Thyroid gland (tissue), 4 donors: ENCODE data around the gene NT5DC2. TPM values are rescaled to one million over a fixed set of nuclear protein-coding genes. Genes with fewer than 3 reads are reported as not detected.
A peak's percentile ranks its signal among the peaks of the same experiment; 100 is the strongest.

Experiments used
- DNase-seq, 2 donors: peaks; one replicate each; pipeline ENCODE4 v3.0.0-alpha.2; 2019
- H3K27ac ChIP-seq, 3 donors: fragments of 200-600 bp; sonication (generic); 1 replicate in 2 of 3; 2 replicates in 1 of 3; pipeline ENCODE4 v1.5.1; 2016 to 2019; ENCODE audit warnings: mild to moderate bottlenecking in 1 of 3, moderate library complexity in 1 of 3
- H3K27me3 ChIP-seq: fragments of 200-600 bp; sonication (generic); one replicate; pipeline ENCODE4 v1.5.1; 2019
- H3K36me3 ChIP-seq, 2 donors: fragments of 200-600 bp; sonication (generic); one replicate each; pipeline ENCODE4 v1.5.1; 2016 to 2019
- H3K4me1 ChIP-seq, 2 donors: fragments of 200-600 bp; sonication (generic); one replicate each; pipeline ENCODE4 v1.5.1; 2017 to 2019
- H3K4me3 ChIP-seq, 3 donors: fragments of 200-600 bp; sonication (generic); replicated peaks in 1 of 3; 1 replicate in 2 of 3; 2 replicates in 1 of 3; pipeline ENCODE4 v1.5.1; 2016; ENCODE audit warnings: mild to moderate bottlenecking in 1 of 3
- H3K9me3 ChIP-seq: fragments of 200-600 bp; sonication (generic); one replicate; pipeline ENCODE4 v1.5.1; 2017
- CTCF ChIP-seq, 6 experiments: fragments of 200-600 bp in 3 of 6; fragments of 450-650 bp in 3 of 6; sonication (generic) in 3 of 6; IDR thresholded peaks; one replicate each; pipeline ENCODE4 v1.5.1; 2016 to 2019; ENCODE audit warnings: antibody characterized with exemption in 6 of 6, mild to moderate bottlenecking in 2 of 6, inconsistent platforms in 1 of 6, moderate library complexity in 1 of 6
- POLR2A ChIP-seq, 2 donors: fragments of 450-650 bp; IDR thresholded peaks; one replicate each; pipeline ENCODE4 v1.6.1; 2017; ENCODE audit warnings: antibody characterized with exemption in 2 of 2, mild to moderate bottlenecking in 2 of 2, moderate library complexity in 1 of 2
- WGBS, 2 donors: methylation state at CpG; one replicate each; pipeline ENCODE4 v1.1.5; 2017; 5-methylcytosine and 5-hydroxymethylcytosine counted together
- intact Hi-C: fragments of 100-400 bp; cut with DNase I; formaldehyde crosslinking; loops from one replicate; pipeline ENCODE4 v1.15.1; 2023
- total RNA-seq, 4 donors: library from RNA; depleted of rRNA; stranded (reverse); fragments of >200 nt; gene quantifications; one replicate each; pipeline ENCODE4 v1.2.3, GENCODE V29; 2016

NT5DC2 gene
- total RNA-seq, 4 donors from 2014 or later, result 40.5 to 55.1 (median 45.0) TPM

DNA sequence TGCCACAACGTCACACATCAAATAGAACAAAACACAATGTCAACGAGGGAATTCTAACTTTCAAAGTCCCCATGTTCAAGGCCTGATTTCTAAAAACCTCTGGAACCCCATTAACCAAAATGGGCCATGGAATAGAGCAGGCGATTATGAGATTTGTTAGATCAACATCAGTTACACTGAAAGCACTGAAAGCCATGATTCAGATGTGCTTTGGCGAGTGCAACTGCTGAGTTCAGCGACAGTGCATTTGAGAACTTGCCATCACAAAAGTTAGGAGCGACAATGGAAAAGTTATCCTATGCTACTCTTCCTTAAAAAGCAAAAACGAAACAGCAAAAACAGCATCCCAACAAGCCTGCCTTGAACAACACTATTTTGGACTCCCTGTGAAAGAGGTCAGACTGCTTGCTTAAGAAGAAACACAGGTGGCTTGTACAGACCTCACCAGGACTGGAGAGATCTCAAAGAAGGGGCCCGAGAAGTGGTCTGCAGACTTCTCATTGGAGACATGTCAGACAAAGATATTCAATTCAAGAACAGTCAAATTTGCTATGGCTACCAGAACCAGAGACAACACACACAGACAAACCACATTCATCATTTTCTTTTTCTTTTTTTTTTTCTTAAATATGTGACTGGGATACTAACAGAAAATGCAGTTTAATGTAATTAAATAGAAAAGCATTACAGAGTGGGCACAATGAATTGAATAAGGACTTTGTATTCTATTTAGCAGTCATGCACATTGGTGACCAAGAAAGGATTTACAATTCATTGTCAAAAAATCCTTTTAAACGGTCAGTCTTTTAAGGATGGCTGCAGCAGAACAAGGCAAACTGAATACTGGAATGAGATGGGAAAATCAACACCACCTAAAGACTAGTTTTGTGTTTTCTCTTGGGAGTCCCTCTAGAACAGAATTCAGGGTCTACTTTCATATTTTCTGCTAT is 23.6 kb upstream of the NT5DC2 start:
- TF ChIP-seq POLR2A (IDR thresholded peaks at IDR 0.05) (no peak), CTCF (IDR thresholded peaks at IDR 0.05) (peak in 1 of 6 experiments; percentile 9)
- intact Hi-C loops, result no loop called here
- no peak overlapping the region for H3K4me3 ChIP-seq
- H3K9me3 ChIP-seq, result no peaks in the 10 kb centered on the region
- H3K4me1 ChIP-seq, result peaks cover 41 to 72% of the 10 kb centered on the region in 2 donors
- 89 to 91% methylated on average over 9 of the region's 9 CpGs for WGBS, 2 donors
- H3K27me3 ChIP-seq, result no peaks in the 10 kb centered on the region
- peaks cover 5 to 7% of the 10 kb centered on the region in 2 donors for H3K36me3 ChIP-seq
- peak overlapping the region in 2 of 3 donors; percentile 74 to 85 for H3K27ac ChIP-seq
- no peak for DNase-seq

GRCh38 chr3:52555056-52555455 is 21.4 kb upstream of the NT5DC2 start:
- no peak for DNase-seq
- H3K4me1 ChIP-seq, result peaks cover 32 to 66% of the 10 kb centered on the region in 2 donors
- peaks cover 8 to 12% of the 10 kb centered on the region in 2 donors for H3K36me3 ChIP-seq
- H3K4me3 ChIP-seq, result no peak overlapping the region
- 90 to 94% methylated on average over 1 of the region's 1 CpG for WGBS, 2 donors
- intact Hi-C loops, result no loop called here
- H3K9me3 ChIP-seq, result no peaks in the 10 kb centered on the region
- H3K27me3 ChIP-seq, result no peaks in the 10 kb centered on the region
- peak overlapping the region; percentile 71 to 85 (median 75) for H3K27ac ChIP-seq
- TF ChIP-seq POLR2A (IDR thresholded peaks at IDR 0.05), result no peak
- no peak for TF ChIP-seq CTCF (IDR thresholded peaks at IDR 0.05)

- Histone ChIP-seq H3K4me1 (peaks cover 30 to 58% of the 10 kb centered on the region in 2 donors), H3K27ac (peak overlapping the region in 2 of 3 donors; percentile 41 to 71), H3K9me3 (no peaks in the 10 kb centered on the region), H3K36me3 (peaks cover 13 to 19% of the 10 kb centered on the region in 2 donors), H3K4me3 (no peak overlapping the region), H3K27me3 (no peaks in the 10 kb centered on the region)
- intact Hi-C loops, result no loop called here
- TF ChIP-seq POLR2A (IDR thresholded peaks at IDR 0.05), result no peak
- no peak for TF ChIP-seq CTCF (IDR thresholded peaks at IDR 0.05)
- DNase-seq, result no peak
- 85 to 90% methylated on average over 5 of the region's 5 CpGs for WGBS, 2 donors
These were observed 20.5 kb upstream of the NT5DC2 start for GRCh38 chr3:52554026-52554755.

- Histone ChIP-seq H3K36me3 (peaks cover 18 to 36% of the 10 kb centered on the region in 2 donors), H3K27ac (peak overlapping the region in 2 of 3 donors; percentile 37 to 38)
- intact Hi-C loops, result no loop called here
These were observed 18.4 kb upstream of the NT5DC2 start for GRCh38 chr3:52552089-52552488.

More at GRCh38 chr3:52552089-52552488, 18.4 kb upstream of the NT5DC2 start:
- peaks cover 28 to 45% of the 10 kb centered on the region in 2 donors for H3K4me1 ChIP-seq
- no peak for DNase-seq
- TF ChIP-seq POLR2A (IDR thresholded peaks at IDR 0.05) (no peak), CTCF (IDR thresholded peaks at IDR 0.05) (no peak)
- H3K9me3 ChIP-seq, result no peaks in the 10 kb centered on the region
- H3K4me3 ChIP-seq, result no peak overlapping the region
- WGBS, 2 donors, result 83 to 89% methylated on average over 3 of the region's 3 CpGs
- H3K27me3 ChIP-seq, result no peaks in the 10 kb centered on the region
